ENCODE measurements around the gene HSPA12B. TPM values are rescaled to one million over a fixed set of nuclear protein-coding genes. Genes with fewer than 3 reads are reported as not detected.

The HSPA12B gene
- not detected for total RNA-seq
- 0.05 TPM for total RNA-seq (2013)

- no peak for TF ChIP-seq CTCF (IDR thresholded peaks at IDR 0.05)
- Histone ChIP-seq H3K9me3 (ENCODE audit: control insufficient read depth, insufficient read depth, low read length) (no peaks in the 10 kb centered on the region), H3K27me3 (ENCODE audit: control insufficient read depth, insufficient read depth, low read length) (peaks cover 15% of the 10 kb centered on the region), H3K4me3 (ENCODE audit: low read length) (no peak within 1 kb of the TSS), H3K27ac (ENCODE audit: low read length) (no peak within 1 kb of the TSS), H3K36me3 (ENCODE audit: control insufficient read depth, insufficient read depth, low read length) (no peaks in the 10 kb centered on the region), H3K4me1 (ENCODE audit: control insufficient read depth, insufficient read depth, low read length) (no peaks in the 10 kb centered on the region)
- no peak for ATAC-seq
- no peaks in the 10 kb centered on the region for H3K36me3 Mint-ChIP-seq
- H3K27me3 Mint-ChIP-seq (ENCODE audit: low read depth in 2 of 2): peaks cover 26 to 37% of the 10 kb centered on the region in 2 donors
- H3K4me1 Mint-ChIP-seq: peaks cover 0 to 4% of the 10 kb centered on the region in 2 donors
- 12% methylated on average over 67 of the region's 67 CpGs for WGBS (ENCODE audit: insufficient coverage)
- no peak for DNase-seq
- H3K27ac Mint-ChIP-seq: no peak within 1 kb of the TSS
- H3K4me3 Mint-ChIP-seq: no peak within 1 kb of the TSS
- no peaks in the 10 kb centered on the region for H3K9me3 Mint-ChIP-seq
- intact Hi-C loops (cut with micrococcal nuclease): no loop called here
These were observed at the start of gene HSPA12B for GRCh38 chr20:3732327-3733118. HSPA12B (plus strand) TSS chr20:3732685; CDS start chr20:3738675, 5,990 bp downstream.

GRCh38 chr20:3685341-3685740, 47.1 kb upstream of the HSPA12B start:
- WGBS (ENCODE audit: insufficient coverage): 68% methylated on average over 6 of the region's 7 CpGs
- no peak overlapping the region for H3K27ac ChIP-seq (ENCODE audit: low read length)
- DNase-seq (no peak), ATAC-seq (no peak)
- peaks cover 0 to 5% of the 10 kb centered on the region in 2 donors for H3K4me1 Mint-ChIP-seq
- H3K4me1 ChIP-seq (ENCODE audit: control insufficient read depth, insufficient read depth, low read length): peaks cover 3% of the 10 kb centered on the region
- no peak overlapping the region for H3K4me3 ChIP-seq (ENCODE audit: low read length)
- H3K27me3 Mint-ChIP-seq (ENCODE audit: low read depth in 2 of 2): peaks cover 36 to 39% of the 10 kb centered on the region in 2 donors
- H3K36me3 ChIP-seq (ENCODE audit: control insufficient read depth, insufficient read depth, low read length): no peaks in the 10 kb centered on the region
- TF ChIP-seq CTCF (IDR thresholded peaks at IDR 0.05): no peak
- no peaks in the 10 kb centered on the region for H3K9me3 Mint-ChIP-seq
- no peaks in the 10 kb centered on the region for H3K9me3 ChIP-seq (ENCODE audit: control insufficient read depth, insufficient read depth, low read length)
- no peaks in the 10 kb centered on the region for H3K36me3 Mint-ChIP-seq
- peaks cover 12% of the 10 kb centered on the region for H3K27me3 ChIP-seq (ENCODE audit: control insufficient read depth, insufficient read depth, low read length)
- intact Hi-C loops (cut with micrococcal nuclease): no loop called here
- no peak overlapping the region for H3K4me3 Mint-ChIP-seq
- H3K27ac Mint-ChIP-seq: no peak overlapping the region

- H3K4me3 ChIP-seq (ENCODE audit: low read length): no peak overlapping the region
- TF ChIP-seq CTCF (IDR thresholded peaks at IDR 0.05): no peak
- DNase-seq (no peak), ATAC-seq (no peak)
- H3K9me3 ChIP-seq (ENCODE audit: control insufficient read depth, insufficient read depth, low read length): no peaks in the 10 kb centered on the region
- intact Hi-C loops (cut with micrococcal nuclease): no loop called here
- peaks cover 0 to 1% of the 10 kb centered on the region in 2 donors for H3K4me1 Mint-ChIP-seq
- H3K36me3 ChIP-seq (ENCODE audit: control insufficient read depth, insufficient read depth, low read length): no peaks in the 10 kb centered on the region
- peaks cover 27 to 35% of the 10 kb centered on the region in 2 donors for H3K27me3 Mint-ChIP-seq (ENCODE audit: low read depth in 2 of 2)
- no peaks in the 10 kb centered on the region for H3K36me3 Mint-ChIP-seq
- H3K4me3 Mint-ChIP-seq: no peak overlapping the region
- peaks cover 3% of the 10 kb centered on the region for H3K4me1 ChIP-seq (ENCODE audit: control insufficient read depth, insufficient read depth, low read length)
- H3K27ac ChIP-seq (ENCODE audit: low read length): no peak overlapping the region
- no peaks in the 10 kb centered on the region for H3K9me3 Mint-ChIP-seq
- H3K27ac Mint-ChIP-seq: no peak overlapping the region
- WGBS (ENCODE audit: insufficient coverage): 88% methylated on average over 7 of the region's 7 CpGs
- H3K27me3 ChIP-seq (ENCODE audit: control insufficient read depth, insufficient read depth, low read length): peaks cover 10% of the 10 kb centered on the region
These were observed 46.1 kb upstream of the HSPA12B start for GRCh38 chr20:3686421-3686820.
